ENCODE measurements around the gene CARD6. TPM values are rescaled to one million over a fixed set of nuclear protein-coding genes. Genes with fewer than 3 reads are reported as not detected.
A peak's percentile ranks its signal among the peaks of the same experiment; 100 is the strongest.
"Not testable (repeated sequence)": the region's sequence is repeated elsewhere in the genome, so short reads cannot be mapped to it uniquely, and the experiment has no call there.

CARD6 gene
- polyA plus RNA-seq, 1 donor, result 1.2 TPM

GRCh38 chr5:40828021-40828631 is 13.0 kb upstream of the CARD6 start:
- DNase-seq (ENCODE audit: low read depth), result no peak

- no peak for DNase-seq (ENCODE audit: low read depth)
These were observed 12.2 kb upstream of the CARD6 start for GRCh38 chr5:40828690-40829661.

- no peak for DNase-seq (ENCODE audit: low read depth)
These were observed 11.2 kb upstream of the CARD6 start for GRCh38 chr5:40829748-40830533.

GRCh38 chr5:40831346-40832210 is 9.6 kb upstream of the CARD6 start:
- DNase-seq (ENCODE audit: low read depth), result no peak

- no peak for DNase-seq (ENCODE audit: low read depth)
These were observed 8.8 kb upstream of the CARD6 start for GRCh38 chr5:40832345-40832744.

GRCh38 chr5:40833712-40834229 is 7.4 kb upstream of the CARD6 start:
- DNase-seq (ENCODE audit: low read depth), result no peak

- no peak for DNase-seq (ENCODE audit: low read depth)
These were observed 6.7 kb upstream of the CARD6 start for GRCh38 chr5:40834391-40834848.

GRCh38 chr5:40834849-40835787 is 6.0 kb upstream of the CARD6 start, which contains the start of gene RPL37:
RPL37 (minus strand) TSS chr5:40835222; CDS start chr5:40835185, 37 bp downstream.
- DNase-seq (ENCODE audit: low read depth), result peak; percentile 93

- DNase-seq (ENCODE audit: low read depth), result no peak
These were observed 3.1 kb upstream of the CARD6 start for GRCh38 chr5:40838086-40838485.

- DNase-seq (ENCODE audit: low read depth), result no peak
These were observed 1.2 kb downstream of the CARD6 start for GRCh38 chr5:40842351-40842750.

- no peak for DNase-seq (ENCODE audit: low read depth)
These were observed 3.4 kb downstream of the CARD6 start for GRCh38 chr5:40844565-40844964.

GRCh38 chr5:40846371-40846770 is 5.2 kb downstream of the CARD6 start:
- DNase-seq (ENCODE audit: low read depth), result no peak

- DNase-seq (ENCODE audit: low read depth), result no peak
These were observed 6.4 kb downstream of the CARD6 start for GRCh38 chr5:40847525-40847924.

GRCh38 chr5:40853632-40854192 is 12.5 kb downstream of the CARD6 start:
- DNase-seq (ENCODE audit: low read depth), result no peak

- no peak for DNase-seq (ENCODE audit: low read depth)
These were observed 19.5 kb downstream of the CARD6 start for GRCh38 chr5:40860711-40861110.

GRCh38 chr5:40865004-40865403 is 23.8 kb downstream of the CARD6 start:
- not testable (repeated sequence) for DNase-seq (ENCODE audit: low read depth)

GRCh38 chr5:40866844-40867243 is 25.7 kb downstream of the CARD6 start:
- DNase-seq (ENCODE audit: low read depth), result no peak

- DNase-seq (ENCODE audit: low read depth), result no peak
These were observed 28.2 kb downstream of the CARD6 start for GRCh38 chr5:40869384-40869783.

GRCh38 chr5:40871177-40871576 is 30.0 kb downstream of the CARD6 start:
- DNase-seq (ENCODE audit: low read depth), result no peak
